K562 (cell line): ENCODE data around the gene GDAP2. TPM values are rescaled to one million over a fixed set of nuclear protein-coding genes. Genes with fewer than 3 reads are reported as not detected.

Source experiments
- ATAC-seq: fragments of 200-7000 bp; cut with Tn5 transposase; 3 replicates; pipeline ENCODE4 v1.9.1; 2020; ENCODE audit warnings: moderate library complexity
- BruUV-seq: library from RNA; stranded (reverse); fragments of 400-500 nt; replicated peaks from 2 replicates; lab custom pipeline; 2021; lab: Mats Ljungman, UMichigan
- CTCF ChIA-PET: fragments of 300-600 bp; formaldehyde crosslinking; extraction: SDS; loops from one replicate; lab custom pipeline; 2021; ENCODE audit warnings: low intra/inter-chr PET ratio; lab: Yijun Ruan, JAX
- POLR2A ChIA-PET: fragments of 300-600, 350-650 bp; sonication (Branson Sonifier 250); formaldehyde crosslinking; extraction: SDS; loops from one replicate; lab custom pipeline; 2021; ENCODE audit warnings: antibody characterized with exemption, inconsistent platforms; lab: Yijun Ruan, JAX
- DNase-seq, 4 experiments: peaks; one replicate each; pipeline versions ENCODE4 v3.0.0 to v3.0.0-alpha.2; 2011 to 2018; ENCODE audit warnings: low spot score in 3 of 4, mixed read lengths in 3 of 4; ENCODE audit errors: extremely low read depth in 1 of 4
- FAIRE-seq: peaks from 2 replicates; lab custom pipeline; 2011; peaks lifted over from hg19 to GRCh38; lab: Jason Lieb, UNC
- H2AFZ ChIP-seq: 2 replicates; pipeline ENCODE4 v1.6.0; 2011; ENCODE audit warnings: low read depth, low read length, control low read depth, inconsistent platforms
- H3K27ac ChIP-seq: fragments of 200-600 bp; 3 replicates; pipeline ENCODE4 v1.8.0; 2011; ENCODE audit warnings: low read depth, mild to moderate bottlenecking, control low read depth, inconsistent platforms, low read length, moderate library complexity, mixed read lengths; ENCODE audit errors: extremely low read depth
- H3K27me3 ChIP-seq, 2 experiments: fragments of 300-600 bp in 1 of 2; 2 replicates in 1 of 2; 3 replicates in 1 of 2; pipeline versions ENCODE4 v1.6.0 to v1.8.0; 2011; ENCODE audit warnings: inconsistent platforms in 2 of 2, low read length in 2 of 2, mild to moderate bottlenecking in 1 of 2, mixed read lengths in 1 of 2, moderate library complexity in 1 of 2; ENCODE audit not compliant: control insufficient read depth in 2 of 2, insufficient read depth in 2 of 2
- H3K36me3 ChIP-seq: fragments of 300-600 bp; 3 replicates; pipeline ENCODE4 v1.8.0; 2011; ENCODE audit warnings: mild to moderate bottlenecking, low read length, inconsistent platforms; ENCODE audit not compliant: control insufficient read depth, insufficient read depth
- H3K4me1 ChIP-seq, 2 experiments: fragments of 200-600 bp in 1 of 2; replicated peaks in 1 of 2; 2 replicates in 1 of 2; 3 replicates in 1 of 2; pipeline versions ENCODE4 v1.5.1 to v1.8.0; 2011; ENCODE audit warnings: inconsistent platforms in 2 of 2, low read length in 2 of 2, mild to moderate bottlenecking in 1 of 2, mixed read lengths in 1 of 2, moderate library complexity in 1 of 2; ENCODE audit not compliant: control insufficient read depth in 2 of 2, insufficient read depth in 2 of 2
- H3K4me2 ChIP-seq: 2 replicates; pipeline ENCODE4 v1.6.1; 2011; ENCODE audit warnings: low read length, control low read depth, inconsistent platforms, mixed read lengths; ENCODE audit not compliant: insufficient read depth
- H3K4me3 ChIP-seq: fragments of 200-600 bp; sonication (generic), shearing (Covaris generic); 2 replicates; pipeline ENCODE4 v1.5.1; 2016; ENCODE audit warnings: control low read depth, inconsistent platforms
- H3K79me2 ChIP-seq: fragments of 200-600 bp; 3 replicates; pipeline ENCODE4 v1.8.0; 2011; ENCODE audit warnings: low read length, inconsistent platforms; ENCODE audit not compliant: control insufficient read depth, insufficient read depth
- H3K9ac ChIP-seq, 2 experiments: 2 replicates each; pipeline versions ENCODE4 v1.6.0 to v1.6.1; 2011; ENCODE audit warnings: low read depth in 2 of 2, low read length in 2 of 2, control low read depth in 1 of 2, inconsistent platforms in 1 of 2, mild to moderate bottlenecking in 1 of 2, mixed read lengths in 1 of 2; ENCODE audit not compliant: insufficient read depth in 1 of 2
- H3K9me1 ChIP-seq: one replicate; pipeline ENCODE4 v1.6.0; 2011; ENCODE audit warnings: inconsistent platforms, mild to moderate bottlenecking, low read length, moderate library complexity; ENCODE audit not compliant: control insufficient read depth, insufficient read depth
- H3K9me3 ChIP-seq: replicated peaks from 2 replicates; pipeline ENCODE4 v1.5.1; 2011; ENCODE audit warnings: low read depth, low read length, inconsistent platforms; ENCODE audit not compliant: control insufficient read depth, insufficient read depth
- H4K20me1 ChIP-seq: replicated peaks from 2 replicates; pipeline ENCODE4 v1.6.1; 2011; ENCODE audit warnings: low read length, inconsistent platforms, mixed read lengths; ENCODE audit not compliant: control insufficient read depth, insufficient read depth
- CBX3 ChIP-seq, 2 experiments: IDR thresholded peaks; 1 replicate in 1 of 2; 2 replicates in 1 of 2; pipeline ENCODE4 v1.6.1; 2012; ENCODE audit warnings: inconsistent platforms in 2 of 2, low read length in 2 of 2, borderline replicate concordance in 1 of 2, control low read depth in 1 of 2
- CEBPZ ChIP-seq: fragments of 150-350 bp; IDR thresholded peaks from 2 replicates; pipeline ENCODE4 v1.6.1; 2014; ENCODE audit warnings: low read depth, mild to moderate bottlenecking, low read length, borderline replicate concordance
- E2F6 ChIP-seq, 2 experiments: IDR thresholded peaks; 2 replicates each; pipeline ENCODE4 v1.6.1; 2011; ENCODE audit warnings: borderline replicate concordance in 1 of 2, control low read depth in 1 of 2, low read depth in 1 of 2, low read length in 1 of 2, mild to moderate bottlenecking in 1 of 2, mixed read lengths in 1 of 2, moderate library complexity in 1 of 2; ENCODE audit not compliant: insufficient read depth in 1 of 2, insufficient read length in 1 of 2, poor library complexity in 1 of 2, severe bottlenecking in 1 of 2; ENCODE audit errors: extremely low read depth in 1 of 2
- ELK3 ChIP-seq: fragments of 450-650 bp; formaldehyde crosslinking; IDR thresholded peaks from 2 replicates; pipeline ENCODE4 v1.4.0; 2020; ENCODE audit warnings: mild to moderate bottlenecking
- KDM4B ChIP-seq, 2 experiments: fragments of 450-650 bp in 1 of 2; sonication (generic) in 1 of 2; IDR thresholded peaks; 2 replicates each; pipeline ENCODE4 v1.6.1; 2016 to 2017; ENCODE audit warnings: borderline replicate concordance in 2 of 2, antibody characterized with exemption in 1 of 2, low read depth in 1 of 2, mild to moderate bottlenecking in 1 of 2
- NFIC ChIP-seq: fragments of 450-650 bp; IDR thresholded peaks from 2 replicates; pipeline ENCODE4 v1.6.1; 2017; ENCODE audit warnings: mild to moderate bottlenecking, inconsistent platforms
- POLR2H ChIP-seq: IDR thresholded peaks from 2 replicates; pipeline ENCODE4 v1.6.1; 2016; ENCODE audit warnings: missing genetic modification characterization, low read depth, mild to moderate bottlenecking, control low read depth, missing compliant biosample characterization, moderate library complexity
- SNRNP70 ChIP-seq: fragments of 200-400 bp; formaldehyde crosslinking; optimal IDR thresholded peaks from 2 replicates; pipeline ENCODE3; 2017; ENCODE audit warnings: low read depth, low read length
- ZBTB2 ChIP-seq: fragments of 450-650 bp; IDR thresholded peaks from 2 replicates; pipeline ENCODE4 v1.6.1; 2016; ENCODE audit warnings: antibody characterized with exemption
- ZEB2 ChIP-seq: fragments of 450-650 bp; IDR thresholded peaks from 2 replicates; pipeline ENCODE4 v1.6.1; 2016
- ZNF263 ChIP-seq: sonication (generic); formaldehyde crosslinking; IDR thresholded peaks from 2 replicates; pipeline ENCODE4 v1.8.0; 2022; ENCODE audit warnings: mild to moderate bottlenecking, missing genetic modification reagents, borderline replicate concordance
- ZNF347 ChIP-seq: fragments of 450-650 bp; formaldehyde crosslinking; IDR thresholded peaks from 2 replicates; pipeline ENCODE4 v1.4.0; 2020; ENCODE audit warnings: low read depth, mild to moderate bottlenecking, moderate library complexity
- ZNF507 ChIP-seq: conservative IDR thresholded peaks from 2 replicates; pipeline ENCODE4 v1.6.1; 2017; ENCODE audit warnings: missing genetic modification characterization, missing compliant biosample characterization
- ZNF57 ChIP-seq: fragments of 450-650 bp; formaldehyde crosslinking; IDR thresholded peaks from 2 replicates; pipeline ENCODE4 v1.4.0; 2020; ENCODE audit warnings: mild to moderate bottlenecking, moderate library complexity
- WGBS: fragments of 100-300 bp; shearing (Covaris generic); methylation state at CpG from one replicate; pipeline ENCODE4 v1.1.6; 2016; ENCODE audit warnings: low coverage, mixed read lengths; ENCODE audit not compliant: insufficient coverage; ENCODE audit errors: missing lambda C conversion rate; 5-methylcytosine and 5-hydroxymethylcytosine counted together
- in situ Hi-C: fragments of 300-500 bp; cut with MboI; formaldehyde crosslinking; loops from 4 replicates; pipeline ENCODE4 v1.15.0; 2018; ENCODE audit warnings: inconsistent platforms, mixed read lengths
- intact Hi-C: fragments of 100-400 bp; cut with micrococcal nuclease; formaldehyde crosslinking; loops from 2 replicates; pipeline ENCODE4 v1.14.2; 2022
- polyA plus RNA-seq, 8 experiments: library from polyadenylated mRNA; depleted of rRNA in 4 of 8; stranded (reverse) in 5 of 8; unstranded in 3 of 8; fragments of >200 nt; fragmentation: Nextera tagmentation in 2 of 8; fragmentation: Illumina TruSeq in 1 of 8; extraction: Ambion mirVana in 2 of 8; extraction: Trizol in 1 of 8; gene quantifications; 2 replicates each; pipeline versions ENCODE4 v1.2.1 to v1.2.3, GENCODE V29; 2011 to 2014; ENCODE audit warnings: inconsistent platforms in 1 of 8, missing spikeins in 1 of 8
- total RNA-seq, 7 experiments: library from RNA; depleted of rRNA in 6 of 7; stranded (reverse); fragments of >200 nt in 6 of 7; fragmentation: Illumina TruSeq in 2 of 7; extraction: Trizol in 2 of 7; gene quantifications; 2 replicates each; pipeline versions ENCODE4 v1.2.1 to v1.2.3, GENCODE V29; 2011 to 2021; ENCODE audit warnings: low replicate concordance in 1 of 7

Gene GDAP2
- total and polyA plus RNA-seq, 9 of the 15 experiments (the other 6 are each of a cell fraction or from before 2014, with no cell fraction given) = 4.1 to 23.1 (median 13.2) TPM

GRCh38 chr1:117942293-117942692 lies 12.9 kb upstream of the GDAP2 start (continued):
- TF ChIP-seq ELK3 (CRISPR knock-in tag) (no peak), KDM4B (IDR thresholded peaks at IDR 0.05; ENCODE audit: borderline replicate concordance in 2 of 2, low read depth in 1 of 2) (no peak), SNRNP70 (no peak)

- Histone ChIP-seq H3K27ac (no peak overlapping the region), H3K4me1 (peaks cover 3% of the 10 kb centered on the region in 2 experiments; a peak in 2 of 5 replicates), H3K9ac (no peak overlapping the region), H3K27me3 (no peaks in the 10 kb centered on the region), H3K4me3 (no peak overlapping the region), H3K9me3 (no peaks in the 10 kb centered on the region), H3K4me2 (no peak overlapping the region), H3K36me3 (peaks cover 72% of the 10 kb centered on the region), H4K20me1 (peaks cover 4% of the 10 kb centered on the region; the same call in 1 of the 2 replicates), H3K9me1 (no peaks in the 10 kb centered on the region), H2AFZ (no peak overlapping the region), H3K79me2 (peaks cover 52% of the 10 kb centered on the region)
- intact Hi-C loops (no loop called here), in situ Hi-C loops (no loop called here)
- POLR2A ChIA-PET = interaction anchor here (0.8 to 1.3 kb wide), 2 partner anchors 9 to 318 kb away, joined by 3 to 4 read pairs; no protein-coding TSS in a partner anchor
- BruUV-seq = no TSS peak
- WGBS = 89% methylated on average over 2 of the region's 2 CpGs
- no peak for ATAC-seq
- no peak for DNase-seq
- CTCF ChIA-PET = no interaction called here
- FAIRE-seq = no peak
- TF ChIP-seq NFIC (no peak), ZNF347 (CRISPR knock-in tag) (no peak), E2F6 (IDR thresholded peaks at IDR 0.05; ENCODE audit: borderline replicate concordance in 1 of 2, extremely low read depth in 1 of 2, insufficient read depth in 1 of 2, insufficient read length in 1 of 2, low read depth in 1 of 2, low read length in 1 of 2, poor library complexity in 1 of 2, severe bottlenecking in 1 of 2) (no peak), CEBPZ (no peak), ZEB2 (no peak), ZNF57 (CRISPR knock-in tag) (no peak), ZNF507 (tag) (no peak), ZNF263 (CRISPR knock-in tag) (no peak), POLR2H (tag) (no peak), CBX3 (IDR thresholded peaks at IDR 0.05; ENCODE audit: borderline replicate concordance in 1 of 2, low read length in 2 of 2) (no peak), ZBTB2 (no peak)
Measured at GRCh38 chr1:117933769-117934168, 4.3 kb upstream of the GDAP2 start.
